Astrocyte of the spinal cord (primary cell): ENCODE data around the gene ATP5MG.

Experiments
- DNase-seq: peaks from one replicate; pipeline ENCODE4 v3.0.0; 2011; ENCODE audit warnings: low read depth, low spot score
- H3K4me3 ChIP-seq: 2 replicates; pipeline ENCODE4 v1.5.1; 2011; ENCODE audit warnings: low read depth, mild to moderate bottlenecking, low read length, moderate library complexity
- in situ Hi-C: cut with HindIII; loops from 2 replicates; pipeline ENCODE4 v1.10.0; 2017; ENCODE audit warnings: low sequenced_read_pairs
- TF ChIP-seq, protein P1 (sequence below): IDR thresholded peaks from 2 replicates; pipeline ENCODE4 v1.5.1; 2012; ENCODE audit warnings: low read depth, mild to moderate bottlenecking, low read length, inconsistent platforms

The ATP5MG gene

DNA sequence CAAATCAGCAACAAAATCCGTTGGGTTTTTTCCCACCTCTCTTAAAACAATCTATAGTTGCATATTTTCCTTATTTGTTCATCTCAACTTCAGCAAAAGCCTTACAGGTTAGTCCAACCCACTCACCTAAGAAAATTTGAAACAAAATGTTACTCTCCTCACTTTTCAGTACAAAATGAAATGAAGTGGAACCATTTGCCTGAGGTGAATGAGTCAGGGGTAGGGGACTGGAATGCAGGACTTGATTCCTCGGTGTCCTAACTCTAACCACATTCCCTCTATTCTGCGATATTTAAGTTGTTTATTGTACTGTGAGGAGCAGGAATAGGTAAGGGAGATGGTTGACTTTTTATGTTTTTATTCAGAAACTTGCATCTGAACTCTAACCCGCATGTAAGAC lies 16.4 kb downstream of the ATP5MG start:
- in situ Hi-C loops: no loop called here
- no peak overlapping the region for H3K4me3 ChIP-seq
- TF ChIP-seq, protein P1, sequence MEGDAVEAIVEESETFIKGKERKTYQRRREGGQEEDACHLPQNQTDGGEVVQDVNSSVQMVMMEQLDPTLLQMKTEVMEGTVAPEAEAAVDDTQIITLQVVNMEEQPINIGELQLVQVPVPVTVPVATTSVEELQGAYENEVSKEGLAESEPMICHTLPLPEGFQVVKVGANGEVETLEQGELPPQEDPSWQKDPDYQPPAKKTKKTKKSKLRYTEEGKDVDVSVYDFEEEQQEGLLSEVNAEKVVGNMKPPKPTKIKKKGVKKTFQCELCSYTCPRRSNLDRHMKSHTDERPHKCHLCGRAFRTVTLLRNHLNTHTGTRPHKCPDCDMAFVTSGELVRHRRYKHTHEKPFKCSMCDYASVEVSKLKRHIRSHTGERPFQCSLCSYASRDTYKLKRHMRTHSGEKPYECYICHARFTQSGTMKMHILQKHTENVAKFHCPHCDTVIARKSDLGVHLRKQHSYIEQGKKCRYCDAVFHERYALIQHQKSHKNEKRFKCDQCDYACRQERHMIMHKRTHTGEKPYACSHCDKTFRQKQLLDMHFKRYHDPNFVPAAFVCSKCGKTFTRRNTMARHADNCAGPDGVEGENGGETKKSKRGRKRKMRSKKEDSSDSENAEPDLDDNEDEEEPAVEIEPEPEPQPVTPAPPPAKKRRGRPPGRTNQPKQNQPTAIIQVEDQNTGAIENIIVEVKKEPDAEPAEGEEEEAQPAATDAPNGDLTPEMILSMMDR: no peak
- no peak for DNase-seq

- TF ChIP-seq, protein P1: no peak
- no peak overlapping the region for H3K4me3 ChIP-seq
- in situ Hi-C loops: no loop called here
- no peak for DNase-seq
Observed at GRCh38 chr11:118418766-118419165, 17.4 kb downstream of the ATP5MG start.

DNA sequence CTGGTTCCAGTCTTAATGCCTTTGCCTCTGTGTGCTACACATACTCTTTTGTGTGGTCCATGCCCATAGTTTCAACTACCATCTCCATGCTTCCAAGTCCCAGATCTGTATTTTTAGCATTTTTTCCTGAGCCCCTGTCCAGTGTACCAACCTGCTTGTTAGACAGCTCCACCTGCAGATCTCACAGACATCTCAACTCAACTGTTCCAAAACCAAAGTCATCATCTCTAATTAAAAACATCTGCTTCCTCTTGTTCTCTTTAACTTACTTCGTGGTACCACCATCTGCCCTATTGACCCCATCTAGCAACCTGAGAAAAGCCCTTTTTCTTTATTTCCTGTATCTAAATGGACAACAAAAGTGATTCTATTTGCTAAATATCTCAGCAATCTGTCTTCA lies 26.3 kb downstream of the ATP5MG start:
- in situ Hi-C loops: no loop called here
- no peak for DNase-seq
- H3K4me3 ChIP-seq: no peak overlapping the region
- TF ChIP-seq, protein P1: no peak

DNA sequence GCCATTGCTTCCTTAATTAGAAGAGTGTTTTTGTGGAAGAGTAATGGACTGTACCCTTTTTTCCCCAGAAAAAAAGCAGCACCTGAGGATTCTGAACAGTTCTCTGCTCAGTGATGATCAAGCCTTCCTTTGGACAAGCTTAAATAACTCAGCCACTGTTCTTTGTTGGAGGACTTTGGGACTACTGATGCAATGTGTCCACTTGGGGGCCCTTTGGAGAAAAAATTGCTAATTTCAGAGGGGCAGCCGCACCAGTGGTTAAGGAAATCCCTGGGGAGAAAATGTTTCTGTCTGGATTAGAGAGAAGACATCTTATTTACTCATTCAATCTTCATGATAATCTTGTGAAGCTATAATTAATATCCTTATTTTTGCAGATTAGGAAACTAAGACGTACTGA lies 29.6 kb downstream of the ATP5MG start:
- TF ChIP-seq, protein P1: peak; percentile 16
- DNase-seq: no peak
- in situ Hi-C loops: no loop called here
- H3K4me3 ChIP-seq: no peak overlapping the region

GRCh38 chr11:118434123-118434552 lies 32.7 kb downstream of the ATP5MG start:
- H3K4me3 ChIP-seq: peak overlapping the region; percentile 64
- peak; percentile 39 for DNase-seq
- TF ChIP-seq, protein P1: no peak
- in situ Hi-C loops: no loop called here

- in situ Hi-C loops: no loop called here
- TF ChIP-seq, protein P1: no peak
- peak; percentile 36 for DNase-seq
- H3K4me3 ChIP-seq: peak overlapping the region; percentile 64
Observed at GRCh38 chr11:118434553-118435289, 33.3 kb downstream of the ATP5MG start.
